ENCODE data around the gene DIDO1.

DIDO1 gene

GRCh38 chr20:62835931-62836861 lies 90.1 kb downstream of the DIDO1 start:
- DNase-seq (ENCODE audit: low read depth, low spot score) = no peak

DNA sequence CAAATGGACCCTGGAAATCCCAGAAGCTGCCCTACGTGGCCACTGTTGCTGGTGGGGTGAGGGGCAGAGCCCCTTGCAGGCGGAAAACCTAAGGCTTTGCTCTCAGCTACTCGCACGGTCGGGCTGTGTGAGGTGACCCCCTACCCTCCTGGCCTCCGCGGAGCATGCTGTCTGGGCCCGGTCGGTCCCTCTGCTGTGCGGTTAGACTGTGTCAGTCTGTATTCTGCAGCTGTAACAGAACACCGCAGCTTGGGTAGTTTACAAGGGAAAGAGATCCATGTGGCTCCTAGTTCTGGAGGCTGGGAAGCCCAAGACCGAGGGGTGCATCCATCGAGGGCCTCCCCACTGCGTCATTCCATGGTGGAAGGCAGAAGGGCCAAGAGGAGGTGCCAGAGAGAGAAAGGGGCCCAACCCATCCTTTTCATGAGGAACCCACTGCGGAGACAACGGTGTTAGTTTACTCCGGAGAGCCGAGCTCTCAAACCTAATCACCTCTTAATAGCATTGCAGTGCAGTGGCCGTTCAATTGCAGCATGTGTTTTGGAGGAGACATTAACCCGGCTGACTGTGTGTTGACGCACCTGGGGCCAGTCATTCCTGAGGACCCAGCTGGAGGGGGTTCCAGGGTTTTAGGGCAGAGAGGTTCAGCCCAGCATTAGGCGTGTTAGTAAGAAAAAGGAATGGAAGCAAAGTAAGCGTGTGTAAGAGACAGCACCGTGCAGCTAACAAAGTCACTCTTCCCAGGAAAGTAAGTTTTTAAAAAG lies 91.2 kb downstream of the DIDO1 start:
- DNase-seq (ENCODE audit: low read depth, low spot score) = no peak

- no peak for DNase-seq (ENCODE audit: low read depth, low spot score)
These were observed 93.3 kb downstream of the DIDO1 start for GRCh38 chr20:62832951-62833391.

DNA sequence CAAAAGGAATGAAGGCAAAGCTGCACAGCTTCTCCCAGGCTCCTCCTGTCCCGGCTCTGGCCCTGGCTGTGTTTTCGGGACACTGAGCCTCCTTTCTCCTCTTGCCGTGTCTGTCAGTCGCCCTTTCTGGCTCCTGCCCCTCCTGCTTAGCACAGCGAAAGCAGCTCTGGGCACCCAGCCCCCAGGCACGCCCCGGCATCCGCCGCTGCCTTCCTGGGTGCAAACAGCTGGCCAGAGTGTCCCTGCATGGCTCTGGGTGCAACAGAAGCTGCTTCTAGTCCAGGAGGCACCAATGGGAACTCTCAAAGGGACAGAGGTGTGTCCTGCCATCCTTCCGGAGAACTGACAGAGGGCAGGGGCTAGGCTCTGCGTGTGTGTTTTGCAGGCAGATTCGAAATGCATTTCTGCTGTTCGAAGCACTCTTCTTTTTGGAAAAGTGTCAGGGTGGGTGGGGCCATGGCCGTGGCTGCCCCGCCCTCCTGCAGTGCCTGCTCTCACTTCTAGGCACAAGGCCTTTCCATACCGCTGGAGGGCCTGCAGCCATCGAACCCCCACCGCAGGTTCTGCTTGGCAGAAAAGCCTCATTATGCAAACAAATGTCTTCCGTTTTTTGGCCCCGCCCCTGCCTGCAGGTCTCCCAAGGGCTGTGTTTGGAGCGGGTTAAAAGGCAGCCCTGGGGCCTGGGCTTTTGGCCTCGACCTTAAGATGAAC lies 93.9 kb downstream of the DIDO1 start:
- peak; percentile 37 for DNase-seq (ENCODE audit: low read depth, low spot score)

GRCh38 chr20:62831854-62832211 lies 94.5 kb downstream of the DIDO1 start:
- no peak for DNase-seq (ENCODE audit: low read depth, low spot score)

DNA sequence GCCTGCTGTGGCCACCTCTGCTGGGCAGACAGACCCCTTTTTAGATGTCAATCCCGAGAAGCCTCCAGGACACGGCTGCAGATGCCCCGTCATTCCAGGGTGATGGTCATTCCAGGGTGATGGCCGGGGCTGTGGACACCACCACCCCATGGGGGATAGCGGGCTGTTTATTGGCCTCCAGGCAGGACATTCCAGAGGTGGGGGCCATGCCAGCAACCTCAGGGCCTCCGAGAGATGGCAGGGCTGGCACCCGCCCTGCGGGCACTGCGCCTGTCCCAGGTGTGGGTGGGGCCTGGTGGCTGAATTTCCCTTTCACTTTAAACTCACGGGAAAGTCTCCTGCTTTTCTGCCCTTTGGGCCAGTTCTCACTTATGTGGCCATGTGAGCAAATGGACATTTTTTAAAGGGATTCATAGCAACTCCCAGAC lies 94.9 kb downstream of the DIDO1 start:
- DNase-seq (ENCODE audit: low read depth, low spot score) = no peak

DNA sequence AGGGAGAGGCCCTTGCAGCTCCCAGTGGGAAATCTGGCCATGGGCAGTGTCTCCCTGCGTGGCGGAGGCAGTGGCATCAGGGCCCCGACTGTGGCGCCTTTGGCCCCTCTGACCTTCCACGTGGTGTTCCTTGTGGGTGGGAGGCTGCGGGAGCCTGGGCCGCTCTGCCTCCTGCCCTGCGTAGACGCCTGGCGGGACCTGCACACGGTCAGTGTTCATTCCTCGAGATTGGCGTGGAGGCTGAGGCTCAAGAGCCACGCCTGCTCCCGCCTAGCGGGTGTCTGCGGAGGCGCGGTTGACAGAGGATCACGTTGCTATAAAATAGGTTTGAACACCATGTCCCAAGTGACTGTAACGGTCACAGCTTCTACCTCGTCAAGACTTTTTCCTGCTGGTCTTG lies 95.5 kb downstream of the DIDO1 start:
- DNase-seq (ENCODE audit: low read depth, low spot score) = no peak

DNA sequence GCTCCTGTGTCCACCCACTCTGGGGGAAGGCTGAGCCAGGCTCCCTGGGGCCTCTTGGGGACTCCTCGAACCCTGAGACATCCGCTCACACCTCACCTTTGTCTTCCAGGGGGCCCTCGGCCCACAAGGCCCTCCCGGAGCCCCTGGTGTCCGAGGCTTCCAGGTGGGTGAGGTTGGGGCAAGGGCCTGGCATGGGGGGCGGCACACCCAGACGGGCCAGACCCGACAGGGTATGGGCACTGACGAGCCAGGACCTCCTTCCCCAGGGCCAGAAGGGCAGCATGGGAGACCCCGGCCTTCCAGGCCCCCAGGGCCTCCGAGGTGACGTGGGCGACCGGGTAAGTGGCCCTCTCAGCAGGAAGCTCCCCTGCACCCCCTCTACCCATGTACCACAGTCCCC lies 96.1 kb downstream of the DIDO1 start:
- DNase-seq (ENCODE audit: low read depth, low spot score) = no peak

- no peak for DNase-seq (ENCODE audit: low read depth, low spot score)
These were observed 96.8 kb downstream of the DIDO1 start for GRCh38 chr20:62829231-62830230.

DNA sequence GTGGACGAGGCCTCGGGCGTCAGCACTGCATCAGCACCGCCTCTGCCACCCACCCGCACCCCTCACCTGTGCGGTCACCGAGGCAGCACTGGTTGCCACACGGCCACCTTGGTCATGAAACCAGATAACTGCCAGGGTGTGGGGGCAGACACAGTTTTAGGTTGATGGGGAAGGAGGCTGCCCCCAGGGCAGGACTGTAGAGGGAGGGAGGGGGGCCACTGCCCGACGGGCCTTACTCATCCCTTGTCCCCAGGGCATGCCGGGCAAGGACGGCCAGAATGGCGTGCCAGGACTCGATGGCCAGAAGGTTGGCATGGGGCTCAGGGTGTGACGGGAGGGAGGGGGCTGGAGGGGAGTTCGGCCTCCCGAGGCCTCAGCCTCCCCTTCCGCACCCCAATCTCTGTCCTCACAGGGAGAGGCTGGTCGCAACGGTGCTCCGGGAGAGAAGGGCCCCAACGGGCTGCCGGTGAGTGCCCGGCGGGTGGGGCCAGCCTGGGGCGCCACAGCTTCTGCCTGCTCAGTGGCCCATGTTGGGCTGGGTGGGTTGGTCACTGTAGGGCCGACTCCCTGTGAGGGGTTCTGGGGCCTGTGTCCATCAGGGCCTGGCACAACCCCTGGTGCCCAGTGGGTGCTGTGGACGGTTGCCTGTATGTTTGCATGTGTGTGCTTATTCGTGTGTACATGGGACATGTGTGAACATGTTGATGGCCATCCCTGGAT lies 97.6 kb downstream of the DIDO1 start:
- no peak for DNase-seq (ENCODE audit: low read depth, low spot score)

- DNase-seq (ENCODE audit: low read depth, low spot score) = no peak
These were observed 98.3 kb downstream of the DIDO1 start for GRCh38 chr20:62828051-62828450.

All from astrocyte of the hippocampus (primary cell).